ENCODE measurements around the gene PLXNA4. TPM values are rescaled to one million over a fixed set of nuclear protein-coding genes. Genes with fewer than 3 reads are reported as not detected.

Gene PLXNA4
- polyA plus RNA-seq, 1 donor from 2014 or later: not detected

GRCh38 chr7:132434041-132434440 is 142.2 kb downstream of the PLXNA4 start:
- no peak overlapping the region for H3K4me3 Mint-ChIP-seq
- H3K27me3 Mint-ChIP-seq: peaks cover 13% of the 10 kb centered on the region
- no peak overlapping the region for H3K27ac Mint-ChIP-seq
- peaks cover 0 to 5% (median 0%) of the 10 kb centered on the region in 3 donors for H3K4me1 Mint-ChIP-seq
- H3K36me3 Mint-ChIP-seq: no peaks in the 10 kb centered on the region
- H3K9me3 Mint-ChIP-seq: peaks cover 0 to 1% (median 0%) of the 10 kb centered on the region in 3 donors

GRCh38 chr7:132433301-132433700 is 143.0 kb downstream of the PLXNA4 start:
- Mint-ChIP-seq H3K9me3 (peaks cover 0 to 1% (median 0%) of the 10 kb centered on the region in 3 donors), H3K27ac (no peak overlapping the region), H3K27me3 (peaks cover 13% of the 10 kb centered on the region), H3K36me3 (no peaks in the 10 kb centered on the region), H3K4me1 (peaks cover 0 to 5% (median 0%) of the 10 kb centered on the region in 3 donors), H3K4me3 (no peak overlapping the region)

GRCh38 chr7:132430861-132431822 is 145.1 kb downstream of the PLXNA4 start:
- Mint-ChIP-seq H3K27ac (no peak overlapping the region), H3K9me3 (no peaks in the 10 kb centered on the region), H3K36me3 (no peaks in the 10 kb centered on the region), H3K27me3 (peaks cover 12% of the 10 kb centered on the region), H3K4me1 (peaks cover 0 to 1% (median 0%) of the 10 kb centered on the region in 3 donors), H3K4me3 (peak overlapping the region in 1 of 4 donors; percentile 47)

- Mint-ChIP-seq H3K27ac (peak overlapping the region in 1 of 3 donors; percentile 20), H3K4me3 (peak overlapping the region in 1 of 4 donors; percentile 47), H3K4me1 (peaks cover 0 to 1% (median 0%) of the 10 kb centered on the region in 3 donors)
These were observed 146.0 kb downstream of the PLXNA4 start for GRCh38 chr7:132430041-132430855.

GRCh38 chr7:132429181-132429580 is 147.1 kb downstream of the PLXNA4 start:
- Mint-ChIP-seq H3K9me3 (no peaks in the 10 kb centered on the region), H3K27ac (no peak overlapping the region), H3K4me3 (no peak overlapping the region), H3K4me1 (no peaks in the 10 kb centered on the region), H3K36me3 (no peaks in the 10 kb centered on the region), H3K27me3 (peaks cover 10% of the 10 kb centered on the region)

More at GRCh38 chr7:132430041-132430855, 146.0 kb downstream of the PLXNA4 start:
- Mint-ChIP-seq H3K27me3 (peaks cover 10% of the 10 kb centered on the region), H3K9me3 (no peaks in the 10 kb centered on the region), H3K36me3 (no peaks in the 10 kb centered on the region)

GRCh38 chr7:132428247-132428919 is 147.9 kb downstream of the PLXNA4 start:
- Mint-ChIP-seq H3K4me1 (no peaks in the 10 kb centered on the region), H3K27ac (no peak overlapping the region), H3K9me3 (peaks cover 0 to 2% (median 0%) of the 10 kb centered on the region in 3 donors), H3K4me3 (peak overlapping the region in 1 of 4 donors; percentile 3), H3K27me3 (peaks cover 10% of the 10 kb centered on the region), H3K36me3 (no peaks in the 10 kb centered on the region)

GRCh38 chr7:132425942-132426341 is 150.3 kb downstream of the PLXNA4 start:
- peak overlapping the region in 1 of 4 donors; percentile 23 for H3K4me3 Mint-ChIP-seq
- H3K9me3 Mint-ChIP-seq: peaks cover 0 to 5% (median 2%) of the 10 kb centered on the region in 3 donors
- no peaks in the 10 kb centered on the region for H3K4me1 Mint-ChIP-seq
- peaks cover 11% of the 10 kb centered on the region for H3K27me3 Mint-ChIP-seq
- no peak overlapping the region for H3K27ac Mint-ChIP-seq
- H3K36me3 Mint-ChIP-seq: no peaks in the 10 kb centered on the region

GRCh38 chr7:132424821-132425724 is 151.2 kb downstream of the PLXNA4 start:
- H3K9me3 Mint-ChIP-seq: peaks cover 2 to 9% (median 2%) of the 10 kb centered on the region in 3 donors
- no peaks in the 10 kb centered on the region for H3K4me1 Mint-ChIP-seq
- H3K4me3 Mint-ChIP-seq: no peak overlapping the region
- H3K27ac Mint-ChIP-seq: no peak overlapping the region
- peaks cover 12% of the 10 kb centered on the region for H3K27me3 Mint-ChIP-seq
- no peaks in the 10 kb centered on the region for H3K36me3 Mint-ChIP-seq

GRCh38 chr7:132424277-132424676 is 152.0 kb downstream of the PLXNA4 start:
- Mint-ChIP-seq H3K27ac (peak overlapping the region in 1 of 3 donors; percentile 25), H3K4me3 (no peak overlapping the region), H3K4me1 (no peaks in the 10 kb centered on the region), H3K36me3 (no peaks in the 10 kb centered on the region), H3K9me3 (peaks cover 2 to 9% (median 2%) of the 10 kb centered on the region in 3 donors), H3K27me3 (peaks cover 12% of the 10 kb centered on the region)

- peaks cover 2 to 9% (median 2%) of the 10 kb centered on the region in 3 donors for H3K9me3 Mint-ChIP-seq
- peaks cover 12% of the 10 kb centered on the region for H3K27me3 Mint-ChIP-seq
- H3K27ac Mint-ChIP-seq: no peak overlapping the region
- no peaks in the 10 kb centered on the region for H3K4me1 Mint-ChIP-seq
- H3K4me3 Mint-ChIP-seq: no peak overlapping the region
- H3K36me3 Mint-ChIP-seq: no peaks in the 10 kb centered on the region
These were observed 152.6 kb downstream of the PLXNA4 start for GRCh38 chr7:132423594-132424200.

- Mint-ChIP-seq H3K36me3 (no peaks in the 10 kb centered on the region), H3K4me3 (no peak overlapping the region), H3K4me1 (no peaks in the 10 kb centered on the region), H3K27ac (no peak overlapping the region), H3K9me3 (peaks cover 2 to 9% (median 2%) of the 10 kb centered on the region in 3 donors), H3K27me3 (peaks cover 10% of the 10 kb centered on the region)
These were observed 153.7 kb downstream of the PLXNA4 start for GRCh38 chr7:132422502-132423111.

GRCh38 chr7:132420527-132420926 is 155.7 kb downstream of the PLXNA4 start:
- Mint-ChIP-seq H3K4me3 (no peak overlapping the region), H3K36me3 (peaks cover 1% of the 10 kb centered on the region), H3K9me3 (peaks cover 2 to 9% (median 2%) of the 10 kb centered on the region in 3 donors), H3K27ac (no peak overlapping the region), H3K4me1 (no peaks in the 10 kb centered on the region), H3K27me3 (peaks cover 7% of the 10 kb centered on the region)

GRCh38 chr7:132419542-132419941 is 156.7 kb downstream of the PLXNA4 start:
- no peak overlapping the region for H3K4me3 Mint-ChIP-seq
- H3K36me3 Mint-ChIP-seq: peaks cover 1% of the 10 kb centered on the region
- peaks cover 2 to 9% (median 2%) of the 10 kb centered on the region in 3 donors for H3K9me3 Mint-ChIP-seq
- peaks cover 4% of the 10 kb centered on the region for H3K27me3 Mint-ChIP-seq
- H3K27ac Mint-ChIP-seq: no peak overlapping the region
- H3K4me1 Mint-ChIP-seq: no peaks in the 10 kb centered on the region

Data from IgD-negative memory B cell (primary cell).